Right lobe of liver (tissue), 6 donors: ENCODE data around the gene IL2RA. TPM values are rescaled to one million over a fixed set of nuclear protein-coding genes. Genes with fewer than 3 reads are reported as not detected.

Experiments used
- ATAC-seq, 4 donors: fragments of 200-7000 bp; cut with Tn5 transposase; one replicate each; pipeline ENCODE4 v1.9.1; 2020; ENCODE audit warnings: mild to moderate bottlenecking in 4 of 4, moderate library complexity in 4 of 4
- DNase-seq, 3 donors: peaks; one replicate each; pipeline ENCODE4 v3.0.0-alpha.2; 2020
- H3K27ac ChIP-seq, 3 donors: fragments of 200-600 bp; one replicate each; pipeline ENCODE4 v1.8.0; 2022
- H3K27me3 ChIP-seq, 2 donors: fragments of 200-600 bp; one replicate each; pipeline ENCODE4 v1.8.0; 2022
- H3K36me3 ChIP-seq, 4 donors: fragments of 200-600 bp; sonication (generic) in 1 of 4; one replicate each; pipeline versions ENCODE4 v1.5.1 to v1.8.0; 2017 to 2022; ENCODE audit warnings: control low read depth in 1 of 4
- H3K4me1 ChIP-seq, 4 donors: fragments of 200-600 bp; sonication (generic) in 1 of 4; one replicate each; pipeline versions ENCODE4 v1.5.1 to v1.8.0; 2017 to 2022; ENCODE audit warnings: control low read depth in 1 of 4
- H3K4me3 ChIP-seq, 3 donors: fragments of 200-600 bp; one replicate each; pipeline ENCODE4 v1.8.0; 2022
- H3K9me3 ChIP-seq, 4 donors: fragments of 200-600 bp; sonication (generic) in 1 of 4; one replicate each; pipeline versions ENCODE4 v1.5.1 to v1.8.0; 2017 to 2022; ENCODE audit warnings: control low read depth in 1 of 4
- POLR2A ChIP-seq: fragments of 450-650 bp; IDR thresholded peaks from one replicate; pipeline ENCODE4 v1.6.1; 2017; ENCODE audit warnings: antibody characterized with exemption, mild to moderate bottlenecking
- WGBS: methylation state at CpG from one replicate; pipeline ENCODE4 v1.1.6; 2018; ENCODE audit warnings: low coverage, low lambda C conversion rate; ENCODE audit not compliant: insufficient coverage; ENCODE audit errors: missing lambda C conversion rate; 5-methylcytosine and 5-hydroxymethylcytosine counted together
- intact Hi-C, 2 donors: fragments of 100-400 bp; cut with DNase I; formaldehyde crosslinking; loops; one replicate each; pipeline versions ENCODE4 v1.11.2 to v1.14.1; 2022
- total RNA-seq, 6 experiments: library from RNA; depleted of rRNA in 2 of 6; stranded (reverse); fragments of >200 nt in 2 of 6; fragmentation: NEBNext Ultra II Directional in 3 of 6; extraction: Animal tissue kit (Norgen Biotek cat#: 25700) in 3 of 6; gene quantifications; one replicate each; pipeline versions ENCODE4 v1.1.0 to v1.2.4, GENCODE V29; 2016 to 2023
- TF ChIP-seq, protein P1 (sequence below), 4 donors: fragments of 200-600 bp in 3 of 4; fragments of 450-650 bp in 1 of 4; IDR thresholded peaks; one replicate each; pipeline versions ENCODE4 v1.5.1 to v1.8.0; 2016 to 2022; ENCODE audit warnings: antibody characterized with exemption in 4 of 4, mild to moderate bottlenecking in 2 of 4
- donor health status: DM: no; HTN: yes; CAD: no.
- donor health status: DM: no; HTN: no; CAD: no.
- donor health status: DM: no; HTN: no; CAD: no.
- donor health status: DM: no; HTN: yes; CAD: no.
- donor health status: DM: no; HTN: yes; CAD: no.

Gene IL2RA
- total RNA-seq, 6 experiments from 2014 or later = 0.22 to 3.1 (median 0.97) TPM; not detected in 2

DNA sequence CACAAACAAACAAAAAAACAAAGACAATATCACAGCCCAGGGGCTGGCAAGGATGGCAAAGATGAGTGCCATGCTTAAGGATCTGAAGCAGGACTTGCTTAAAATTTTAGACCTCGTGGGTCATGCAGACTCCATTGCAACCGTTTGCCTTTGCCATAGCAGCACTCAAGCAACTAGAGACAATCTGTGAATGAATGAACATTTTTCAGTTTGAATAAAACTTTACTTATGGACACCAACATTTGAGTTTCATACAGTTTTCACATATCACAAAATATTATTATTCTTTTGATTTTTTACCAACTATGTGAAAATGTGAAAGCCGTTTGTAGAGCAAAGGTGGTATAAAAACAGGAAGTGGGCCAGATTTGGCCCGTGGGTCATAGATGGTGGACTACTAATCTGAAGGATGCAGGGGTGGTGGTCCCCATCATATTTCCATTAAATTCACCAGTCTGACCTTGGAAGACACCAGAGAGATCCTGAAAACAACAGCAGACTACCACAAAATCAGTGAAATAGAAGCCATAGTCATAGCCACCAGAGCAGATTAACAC is 18.3 kb upstream of the IL2RA start:
- ATAC-seq = no peak
- no peaks in the 10 kb centered on the region for H3K4me1 ChIP-seq
- no peak overlapping the region for H3K27ac ChIP-seq
- DNase-seq = no peak
- 51% methylated on average over 4 of the region's 4 CpGs for WGBS
- H3K27me3 ChIP-seq = no peaks in the 10 kb centered on the region
- H3K36me3 ChIP-seq = no peaks in the 10 kb centered on the region
- H3K4me3 ChIP-seq = no peak overlapping the region
- intact Hi-C loops = loop anchor here in 1 of 2 donors (10.0 kb wide), 1 partner anchor 76 kb away; no protein-coding TSS in a partner anchor
- H3K9me3 ChIP-seq = no peaks in the 10 kb centered on the region
- TF ChIP-seq, protein P1, sequence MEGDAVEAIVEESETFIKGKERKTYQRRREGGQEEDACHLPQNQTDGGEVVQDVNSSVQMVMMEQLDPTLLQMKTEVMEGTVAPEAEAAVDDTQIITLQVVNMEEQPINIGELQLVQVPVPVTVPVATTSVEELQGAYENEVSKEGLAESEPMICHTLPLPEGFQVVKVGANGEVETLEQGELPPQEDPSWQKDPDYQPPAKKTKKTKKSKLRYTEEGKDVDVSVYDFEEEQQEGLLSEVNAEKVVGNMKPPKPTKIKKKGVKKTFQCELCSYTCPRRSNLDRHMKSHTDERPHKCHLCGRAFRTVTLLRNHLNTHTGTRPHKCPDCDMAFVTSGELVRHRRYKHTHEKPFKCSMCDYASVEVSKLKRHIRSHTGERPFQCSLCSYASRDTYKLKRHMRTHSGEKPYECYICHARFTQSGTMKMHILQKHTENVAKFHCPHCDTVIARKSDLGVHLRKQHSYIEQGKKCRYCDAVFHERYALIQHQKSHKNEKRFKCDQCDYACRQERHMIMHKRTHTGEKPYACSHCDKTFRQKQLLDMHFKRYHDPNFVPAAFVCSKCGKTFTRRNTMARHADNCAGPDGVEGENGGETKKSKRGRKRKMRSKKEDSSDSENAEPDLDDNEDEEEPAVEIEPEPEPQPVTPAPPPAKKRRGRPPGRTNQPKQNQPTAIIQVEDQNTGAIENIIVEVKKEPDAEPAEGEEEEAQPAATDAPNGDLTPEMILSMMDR (IDR thresholded peaks at IDR 0.05) = no peak
- no peak for TF ChIP-seq POLR2A

DNA sequence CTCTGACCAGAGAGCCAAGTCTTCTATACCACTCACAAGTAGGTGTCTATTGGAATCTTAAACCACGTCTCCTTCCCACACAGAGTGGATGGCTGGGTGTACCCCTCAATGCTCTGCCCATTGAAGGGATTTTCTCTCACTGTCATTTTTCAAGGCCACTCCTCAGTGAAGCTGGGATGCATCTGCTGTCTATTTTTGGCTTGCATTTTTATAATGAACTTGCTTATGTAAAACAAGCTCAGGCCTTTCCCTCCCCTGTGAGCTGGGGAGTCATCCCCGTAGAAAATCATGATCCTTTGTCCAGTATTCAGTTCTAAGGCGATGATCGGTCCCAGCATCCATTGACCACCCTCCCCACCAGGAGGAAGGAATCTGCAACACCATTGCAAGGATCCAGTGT is 16.9 kb upstream of the IL2RA start:
- H3K4me3 ChIP-seq = no peak overlapping the region
- TF ChIP-seq, protein P1 (IDR thresholded peaks at IDR 0.05) = no peak
- no peak for TF ChIP-seq POLR2A
- ATAC-seq (no peak), DNase-seq (no peak)
- intact Hi-C loops = no loop called here
- no peaks in the 10 kb centered on the region for H3K4me1 ChIP-seq
- H3K9me3 ChIP-seq = no peaks in the 10 kb centered on the region
- H3K36me3 ChIP-seq = no peaks in the 10 kb centered on the region
- 48% methylated on average over 2 of the region's 4 CpGs for WGBS
- H3K27me3 ChIP-seq = no peaks in the 10 kb centered on the region
- no peak overlapping the region for H3K27ac ChIP-seq

DNA sequence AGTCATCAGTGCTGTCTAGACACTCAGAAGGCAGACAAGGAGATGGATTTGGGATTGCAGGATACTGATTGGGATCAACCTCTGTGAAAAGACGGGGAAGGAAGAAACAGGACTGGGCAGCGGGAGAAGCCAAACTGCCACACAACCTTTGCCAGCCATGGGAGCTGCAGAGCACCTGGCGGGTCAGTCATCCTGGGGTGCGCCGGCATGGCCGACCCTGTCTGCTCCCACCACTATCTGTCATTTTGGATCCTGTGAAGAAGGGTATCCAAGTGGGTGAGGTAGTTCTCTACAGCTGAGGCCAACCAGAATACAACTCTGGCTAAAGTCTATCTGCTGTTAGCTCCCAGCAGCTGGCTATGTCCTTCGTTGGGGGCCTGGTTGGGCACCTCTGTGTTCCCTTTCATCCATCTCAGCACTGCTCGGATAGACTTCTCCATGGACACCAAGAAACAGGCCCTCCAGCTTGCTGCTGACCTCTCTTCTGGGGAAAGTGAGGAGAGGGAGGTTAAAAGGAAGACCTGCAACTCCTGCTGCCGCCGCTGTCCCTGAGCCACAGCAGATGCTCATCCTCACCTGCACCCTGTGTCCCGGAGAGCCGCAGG is 15.0 kb upstream of the IL2RA start:
- H3K4me3 ChIP-seq = no peak overlapping the region
- H3K27ac ChIP-seq = no peak overlapping the region
- 40% methylated on average over 1 of the region's 12 CpGs for WGBS
- H3K27me3 ChIP-seq = no peaks in the 10 kb centered on the region
- no peaks in the 10 kb centered on the region for H3K9me3 ChIP-seq
- ATAC-seq (no peak), DNase-seq (no peak)
- H3K4me1 ChIP-seq = no peaks in the 10 kb centered on the region
- no peaks in the 10 kb centered on the region for H3K36me3 ChIP-seq
- intact Hi-C loops = no loop called here
- TF ChIP-seq, protein P1 (IDR thresholded peaks at IDR 0.05) = no peak
- no peak for TF ChIP-seq POLR2A

DNA sequence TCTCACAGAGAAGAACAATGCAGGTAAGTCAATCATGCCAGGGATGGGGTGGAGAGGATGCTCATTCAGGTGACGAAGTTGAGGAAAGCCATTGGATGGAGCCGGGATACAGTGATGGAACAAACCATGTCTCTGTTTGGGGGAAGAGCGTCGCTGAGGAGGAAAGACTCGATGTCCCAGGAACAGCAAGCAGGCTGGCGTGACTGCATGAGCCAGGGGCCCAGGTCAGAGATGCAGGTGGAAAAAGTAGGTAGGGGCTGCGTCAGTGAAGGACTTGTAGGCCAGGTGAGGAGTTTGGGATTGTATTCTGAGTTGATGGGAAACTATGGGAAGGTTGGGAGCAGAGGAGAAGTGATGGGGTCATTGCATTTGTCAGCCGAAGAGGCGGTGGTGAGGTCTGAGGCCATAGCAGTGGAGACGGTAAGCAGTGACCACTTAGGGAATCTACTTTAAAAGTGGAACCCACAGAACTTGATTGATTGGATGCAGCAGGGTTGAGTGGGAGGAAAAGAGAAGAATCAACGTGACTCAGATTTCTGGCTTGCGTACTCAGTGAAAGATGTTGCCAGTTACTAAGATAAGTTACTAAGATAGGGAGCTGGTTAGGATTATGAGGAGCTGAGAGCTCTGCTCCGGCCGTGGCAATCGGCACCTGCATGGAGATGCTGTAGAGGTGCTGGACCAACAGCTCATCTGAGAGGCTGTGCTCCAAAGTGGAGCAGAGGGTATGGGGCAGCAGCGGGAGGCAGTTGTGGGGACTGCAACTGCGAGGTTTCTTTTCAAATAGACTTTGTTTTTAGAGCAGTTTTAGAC is 12.5 kb upstream of the IL2RA start:
- Histone ChIP-seq H3K9me3 (no peaks in the 10 kb centered on the region), H3K4me1 (no peaks in the 10 kb centered on the region), H3K4me3 (no peak overlapping the region), H3K27me3 (no peaks in the 10 kb centered on the region), H3K27ac (no peak overlapping the region), H3K36me3 (no peaks in the 10 kb centered on the region)
- ATAC-seq (no peak), DNase-seq (no peak)
- 62% methylated on average over 15 of the region's 17 CpGs for WGBS
- intact Hi-C loops = no loop called here
- no peak for TF ChIP-seq POLR2A
